ENCODE results near the gene RERE. TPM values are rescaled to one million over a fixed set of nuclear protein-coding genes. Genes with fewer than 3 reads are reported as not detected.

RERE gene
- 24.7 and 27.7 TPM in 2 replicates for total RNA-seq

DNA sequence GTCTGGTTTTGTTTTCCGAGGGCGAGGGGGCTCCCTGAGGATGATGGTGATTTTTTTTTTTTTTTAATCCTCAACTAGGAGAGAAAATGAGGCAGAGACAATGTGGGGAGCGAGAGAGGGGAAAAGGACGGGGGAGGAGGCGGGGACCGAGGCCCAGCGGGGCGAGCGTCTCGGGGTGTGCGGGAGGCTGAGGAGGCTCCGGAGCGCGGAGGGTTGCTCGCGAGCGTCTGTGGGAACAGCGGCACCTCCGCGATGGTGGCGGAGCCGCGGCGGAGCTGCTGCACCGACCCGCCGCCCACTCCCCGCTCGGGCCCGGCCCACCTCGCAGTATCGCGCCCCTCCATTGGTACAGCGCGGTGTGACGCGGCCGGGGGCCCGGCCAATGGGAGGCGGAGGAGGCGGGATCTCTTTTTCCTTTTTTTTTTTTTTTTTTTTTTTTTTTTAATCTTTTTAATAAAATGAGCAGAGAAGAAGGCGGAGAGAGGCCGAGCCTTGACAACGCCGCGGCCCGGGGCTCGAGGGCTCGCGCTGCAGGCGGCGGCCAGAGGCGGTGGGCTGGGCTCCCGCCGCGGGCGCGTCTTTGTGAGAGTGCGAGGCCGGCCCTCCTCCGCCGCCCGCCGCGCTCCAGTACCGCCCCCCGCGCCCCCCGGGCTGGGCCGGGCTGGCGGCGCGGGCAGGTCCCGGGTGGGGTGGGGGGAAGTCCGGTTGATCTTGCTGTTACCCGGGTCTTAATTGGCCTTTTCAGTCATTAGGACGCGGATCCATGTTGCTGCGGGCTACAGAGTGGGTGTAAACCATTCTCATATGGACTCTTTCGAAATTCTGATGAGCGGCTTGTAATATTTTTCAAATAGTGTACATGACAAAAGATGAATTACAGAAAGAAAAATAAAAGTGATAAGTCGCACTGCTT lies at the start of gene RERE:
Gene RERE, minus strand, starts transcription at position 229 of the 913 bp plus-strand sequence.

GRCh38 chr1:8317647-8318381 lies 499.6 kb downstream of the RERE start, which contains the start of gene SLC45A1:
Gene SLC45A1, plus strand, starts transcription at chr1:8318114. Its CDS starts 6,216 bp downstream, at chr1:8324330.

Small RNAs within 50 kb of the gene (small RNA-seq; reads per million reads assigned to genes)
- gene MIR6728, result not detected
- gene RF00019, result not detected
- not detected for gene RF00599

Other genes with a start within 250 kb of the RERE start
- 1,174 and 1,609 TPM in 2 replicates for gene ENO1, start 61.0 kb upstream of the RERE start, total RNA-seq
- gene CA6, start 128.2 kb upstream of the RERE start, total RNA-seq, result not detected in 2 replicates
- gene SLC2A7, start 208.8 kb upstream of the RERE start, total RNA-seq, result 0.16 TPM in 1 of 2 replicates, not detected in the other